ENCODE results near the gene NEK1.

GRCh38 chr4:169620880-169621248 is 8.5 kb upstream of the NEK1 start:
- TF ChIP-seq CTCF (IDR thresholded peaks at IDR 0.05) (no peak), POLR2A (IDR thresholded peaks at IDR 0.05) (no peak)

Data from uterus (tissue), 2 donors.